GM19025 (cell line): ENCODE data around the gene ERC2.

ENCODE experiments used
- ATAC-seq: cut with Tn5 transposase; IDR thresholded peaks from one replicate; pipeline ENCODE4 v1.9.1; 2021; ENCODE audit warnings: mild to moderate bottlenecking, low read depth, moderate library complexity; ENCODE audit not compliant: unreplicated experiment

ERC2 gene

GRCh38 chr3:55963601-55964000, 504.7 kb downstream of the ERC2 start:
- no peak for ATAC-seq

- ATAC-seq, result no peak
These were observed 508.7 kb downstream of the ERC2 start for GRCh38 chr3:55959471-55960080.

GRCh38 chr3:55958605-55959004, 509.7 kb downstream of the ERC2 start:
- no peak for ATAC-seq

GRCh38 chr3:55955891-55956477, 512.3 kb downstream of the ERC2 start:
- no peak for ATAC-seq

- no peak for ATAC-seq
These were observed 516.9 kb downstream of the ERC2 start for GRCh38 chr3:55951388-55951787.

GRCh38 chr3:55947406-55947805, 520.9 kb downstream of the ERC2 start:
- no peak for ATAC-seq

- ATAC-seq, result no peak
These were observed 521.6 kb downstream of the ERC2 start for GRCh38 chr3:55946574-55947160.

- no peak for ATAC-seq
These were observed 525.4 kb downstream of the ERC2 start for GRCh38 chr3:55942868-55943267.

GRCh38 chr3:55939287-55939686, 529.0 kb downstream of the ERC2 start:
- ATAC-seq, result no peak

- no peak for ATAC-seq
These were observed 531.0 kb downstream of the ERC2 start for GRCh38 chr3:55937301-55937700.

GRCh38 chr3:55936549-55937052, 531.7 kb downstream of the ERC2 start:
- no peak for ATAC-seq

GRCh38 chr3:55935241-55935640, 533.0 kb downstream of the ERC2 start:
- no peak for ATAC-seq

- ATAC-seq, result no peak
These were observed 533.5 kb downstream of the ERC2 start for GRCh38 chr3:55934771-55935170.

GRCh38 chr3:55929154-55929869, 539.0 kb downstream of the ERC2 start:
- no peak for ATAC-seq

- no peak for ATAC-seq
These were observed 544.6 kb downstream of the ERC2 start for GRCh38 chr3:55923626-55924025.

GRCh38 chr3:55923207-55923606, 545.1 kb downstream of the ERC2 start:
- ATAC-seq, result no peak

GRCh38 chr3:55912880-55913279, 555.4 kb downstream of the ERC2 start:
- no peak for ATAC-seq

GRCh38 chr3:55911266-55911665, 557.0 kb downstream of the ERC2 start:
- no peak for ATAC-seq

- no peak for ATAC-seq
These were observed 557.7 kb downstream of the ERC2 start for GRCh38 chr3:55910543-55910942.

- ATAC-seq, result no peak
These were observed 558.9 kb downstream of the ERC2 start for GRCh38 chr3:55909373-55909772.

GRCh38 chr3:55907616-55908015, 560.7 kb downstream of the ERC2 start:
- ATAC-seq, result no peak
